Colonic mucosa (tissue), 4 donors: ENCODE data around the gene ITPR2. TPM values are rescaled to one million over a fixed set of nuclear protein-coding genes. Genes with fewer than 3 reads are reported as not detected.

Source experiments
- DNase-seq: peaks from one replicate; pipeline ENCODE4 v3.0.0-alpha.2; 2020
- H3K27ac ChIP-seq: fragments of 200-600 bp; one replicate; pipeline ENCODE4 v1.8.0; 2021
- H3K27me3 ChIP-seq: fragments of 200-600 bp; one replicate; pipeline ENCODE4 v1.8.0; 2021
- H3K36me3 ChIP-seq: fragments of 200-600 bp; one replicate; pipeline ENCODE4 v1.8.0; 2021
- H3K4me1 ChIP-seq: fragments of 200-600 bp; one replicate; pipeline ENCODE4 v1.8.0; 2021; ENCODE audit warnings: mild to moderate bottlenecking
- H3K4me3 ChIP-seq: fragments of 200-600 bp; one replicate; pipeline ENCODE4 v1.8.0; 2021
- H3K9ac ChIP-seq, 2 donors: one replicate each; pipeline ENCODE4 v1.7.0; 2013; ENCODE audit warnings: control low read depth in 2 of 2, low read depth in 2 of 2, low read length in 2 of 2
- H3K9me3 ChIP-seq: fragments of 200-600 bp; one replicate; pipeline ENCODE4 v1.8.0; 2021
- intact Hi-C: fragments of 100-400 bp; cut with DNase I; formaldehyde crosslinking; loops from one replicate; pipeline ENCODE4 v1.14.1; 2022
- total RNA-seq, 2 donors: library from RNA; stranded (reverse); fragmentation: NEBNext Ultra II Directional in 1 of 2; extraction: Animal tissue kit (Norgen Biotek cat#: 25700) in 1 of 2; gene quantifications; one replicate each; pipeline ENCODE4 v1.2.1, GENCODE V29; 2021
- TF ChIP-seq, protein P1 (sequence below): fragments of 200-600 bp; IDR thresholded peaks from one replicate; pipeline ENCODE4 v1.8.0; 2022; ENCODE audit warnings: antibody characterized with exemption, mild to moderate bottlenecking
- donor health status: healthy.
- donor health status: DM: no; HTN: no; CAD: no.
- donor health status: DM: no; HTN: no; CAD: no.

The ITPR2 gene
- total RNA-seq, 2 donors from 2014 or later = 15.9 to 39.3 TPM

DNA sequence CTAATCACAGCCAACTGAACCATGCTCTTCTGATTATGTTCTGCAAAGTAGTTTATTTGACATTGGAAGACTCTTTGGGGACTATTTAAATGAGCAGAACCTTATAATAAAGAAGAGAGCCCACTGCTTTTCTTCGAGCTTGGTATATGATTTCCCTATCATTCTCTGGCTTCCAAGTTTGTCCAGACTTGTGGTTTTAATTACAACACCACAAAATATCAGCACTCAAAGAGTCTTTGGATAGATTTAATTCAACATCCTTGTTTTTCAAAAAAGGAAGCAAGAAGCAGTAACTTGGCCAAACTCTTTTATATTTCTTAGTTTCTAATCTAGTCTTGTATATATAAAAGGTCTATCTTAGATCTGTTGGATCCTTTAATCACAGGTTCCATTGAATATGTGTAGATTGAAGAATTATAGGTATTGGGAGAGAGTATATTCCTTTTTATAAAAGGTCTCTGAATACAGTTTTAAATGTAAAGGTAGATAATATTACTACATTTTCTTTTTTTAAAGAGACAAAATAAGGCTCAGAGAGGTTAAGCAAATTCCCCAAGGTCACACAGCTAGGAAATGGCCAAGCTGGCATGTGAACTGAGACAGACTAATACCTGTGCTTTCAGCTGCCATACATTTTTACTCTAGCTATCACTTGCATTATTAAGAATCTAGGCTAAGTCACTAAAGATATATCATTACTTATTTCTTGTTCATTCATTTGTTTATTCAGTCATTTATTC, 464.8 kb downstream of the ITPR2 start:
- H3K27ac ChIP-seq = no peak overlapping the region
- H3K9ac ChIP-seq = no peak overlapping the region
- TF ChIP-seq, protein P1, sequence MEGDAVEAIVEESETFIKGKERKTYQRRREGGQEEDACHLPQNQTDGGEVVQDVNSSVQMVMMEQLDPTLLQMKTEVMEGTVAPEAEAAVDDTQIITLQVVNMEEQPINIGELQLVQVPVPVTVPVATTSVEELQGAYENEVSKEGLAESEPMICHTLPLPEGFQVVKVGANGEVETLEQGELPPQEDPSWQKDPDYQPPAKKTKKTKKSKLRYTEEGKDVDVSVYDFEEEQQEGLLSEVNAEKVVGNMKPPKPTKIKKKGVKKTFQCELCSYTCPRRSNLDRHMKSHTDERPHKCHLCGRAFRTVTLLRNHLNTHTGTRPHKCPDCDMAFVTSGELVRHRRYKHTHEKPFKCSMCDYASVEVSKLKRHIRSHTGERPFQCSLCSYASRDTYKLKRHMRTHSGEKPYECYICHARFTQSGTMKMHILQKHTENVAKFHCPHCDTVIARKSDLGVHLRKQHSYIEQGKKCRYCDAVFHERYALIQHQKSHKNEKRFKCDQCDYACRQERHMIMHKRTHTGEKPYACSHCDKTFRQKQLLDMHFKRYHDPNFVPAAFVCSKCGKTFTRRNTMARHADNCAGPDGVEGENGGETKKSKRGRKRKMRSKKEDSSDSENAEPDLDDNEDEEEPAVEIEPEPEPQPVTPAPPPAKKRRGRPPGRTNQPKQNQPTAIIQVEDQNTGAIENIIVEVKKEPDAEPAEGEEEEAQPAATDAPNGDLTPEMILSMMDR = no peak
- no peaks in the 10 kb centered on the region for H3K4me1 ChIP-seq
- no peaks in the 10 kb centered on the region for H3K27me3 ChIP-seq
- no peaks in the 10 kb centered on the region for H3K36me3 ChIP-seq
- H3K9me3 ChIP-seq = no peaks in the 10 kb centered on the region
- H3K4me3 ChIP-seq = no peak overlapping the region
- DNase-seq = no peak
- intact Hi-C loops = no loop called here

DNA sequence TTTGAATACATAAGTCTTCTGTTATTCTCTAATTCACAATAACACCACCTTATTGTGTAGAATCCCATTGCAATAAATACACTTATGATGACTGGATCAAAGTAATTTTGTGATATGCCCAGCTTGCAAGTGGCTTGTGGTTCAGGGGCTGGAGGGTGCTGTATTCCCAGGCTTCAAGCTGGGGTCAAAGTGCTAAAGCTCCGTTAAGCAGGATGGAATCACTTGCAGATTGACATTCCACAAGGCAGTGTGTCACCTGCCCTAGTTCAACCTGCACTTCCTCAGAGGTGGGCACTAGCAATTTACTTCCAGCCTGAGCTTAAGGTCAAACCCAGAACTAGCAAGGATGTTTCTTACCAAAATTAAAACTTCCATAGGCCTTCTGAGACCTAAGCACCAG, 471.0 kb downstream of the ITPR2 start:
- no peaks in the 10 kb centered on the region for H3K9me3 ChIP-seq
- TF ChIP-seq, protein P1 = no peak
- no peaks in the 10 kb centered on the region for H3K36me3 ChIP-seq
- H3K9ac ChIP-seq = no peak overlapping the region
- H3K4me1 ChIP-seq = no peaks in the 10 kb centered on the region
- H3K4me3 ChIP-seq = no peak overlapping the region
- DNase-seq = no peak
- H3K27ac ChIP-seq = no peak overlapping the region
- no peaks in the 10 kb centered on the region for H3K27me3 ChIP-seq
- intact Hi-C loops = no loop called here

DNA sequence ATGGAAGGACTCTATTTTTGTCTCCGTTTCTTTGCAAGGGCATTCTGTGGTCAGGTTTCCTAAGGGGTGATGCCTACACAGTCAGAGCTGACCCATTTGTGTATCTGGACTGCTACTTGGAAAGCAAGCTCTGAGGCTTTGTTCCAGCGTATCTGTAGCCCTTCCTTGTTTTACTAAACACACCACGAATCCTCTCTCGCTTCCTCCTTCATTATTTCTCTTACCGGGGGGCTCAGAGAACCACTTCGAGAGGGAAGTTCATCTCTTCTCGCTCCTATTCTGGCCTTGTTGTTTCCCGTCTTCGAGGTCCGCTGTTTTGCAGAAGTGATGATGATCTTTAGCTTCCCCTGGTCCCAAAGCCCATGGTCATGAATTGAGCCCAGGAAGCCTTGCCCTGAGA, 472.9 kb downstream of the ITPR2 start:
- TF ChIP-seq, protein P1 = no peak
- H3K4me3 ChIP-seq = no peak overlapping the region
- intact Hi-C loops = no loop called here
- no peaks in the 10 kb centered on the region for H3K9me3 ChIP-seq
- no peak overlapping the region for H3K27ac ChIP-seq
- H3K9ac ChIP-seq = no peak overlapping the region
- no peaks in the 10 kb centered on the region for H3K4me1 ChIP-seq
- no peak for DNase-seq
- H3K36me3 ChIP-seq = no peaks in the 10 kb centered on the region
- no peaks in the 10 kb centered on the region for H3K27me3 ChIP-seq

DNA sequence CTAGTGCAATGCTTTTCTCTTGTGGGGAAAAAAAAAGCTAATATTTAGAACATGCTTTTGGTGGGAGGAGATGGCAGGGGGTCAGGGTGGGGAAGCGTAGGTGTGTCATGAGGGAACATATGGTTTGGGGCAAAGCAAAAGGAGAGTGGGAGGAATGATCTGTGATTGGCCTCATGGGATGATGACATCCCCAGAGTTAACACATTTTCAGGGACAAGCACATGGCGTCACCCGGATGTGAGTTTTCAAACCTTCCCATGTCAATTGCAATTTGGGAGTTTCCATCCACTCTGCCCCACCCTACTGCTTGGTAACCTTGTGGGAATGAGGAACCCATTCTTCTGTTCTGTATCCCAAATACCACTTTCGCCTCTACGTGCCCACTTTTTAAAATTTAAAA, 473.4 kb downstream of the ITPR2 start:
- no peaks in the 10 kb centered on the region for H3K9me3 ChIP-seq
- H3K36me3 ChIP-seq = no peaks in the 10 kb centered on the region
- H3K4me1 ChIP-seq = no peaks in the 10 kb centered on the region
- no peak overlapping the region for H3K4me3 ChIP-seq
- no peak overlapping the region for H3K27ac ChIP-seq
- intact Hi-C loops = no loop called here
- DNase-seq = no peak
- H3K9ac ChIP-seq = no peak overlapping the region
- H3K27me3 ChIP-seq = no peaks in the 10 kb centered on the region
- TF ChIP-seq, protein P1 = no peak

DNA sequence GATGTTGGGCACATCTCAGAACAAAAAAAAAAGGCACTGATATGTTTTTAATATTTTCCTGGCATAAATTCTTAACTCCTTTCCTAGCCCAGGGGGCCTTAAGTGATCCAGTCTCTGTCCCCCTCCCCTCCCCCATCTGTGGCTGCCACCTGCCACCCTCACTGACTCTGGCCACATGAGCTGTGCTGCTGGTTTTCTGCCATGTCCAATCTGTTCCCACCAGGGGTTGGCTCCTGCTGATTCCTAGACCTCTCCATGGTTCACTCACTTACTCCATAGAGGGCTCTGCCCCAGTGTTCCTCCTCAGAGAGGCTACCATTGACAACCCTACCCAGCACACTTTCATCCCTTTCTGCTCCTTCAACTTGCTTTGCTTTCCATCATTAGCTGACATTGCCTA, 474.3 kb downstream of the ITPR2 start:
- Histone ChIP-seq H3K4me3 (no peak overlapping the region), H3K9me3 (no peaks in the 10 kb centered on the region), H3K27ac (no peak overlapping the region), H3K9ac (no peak overlapping the region), H3K36me3 (no peaks in the 10 kb centered on the region), H3K27me3 (no peaks in the 10 kb centered on the region), H3K4me1 (no peaks in the 10 kb centered on the region)
- no peak for DNase-seq
- TF ChIP-seq, protein P1 = no peak
- intact Hi-C loops = no loop called here
